Lower leg skin (tissue), 3 donors: ENCODE measurements around the gene GAD2.

Experiments used
- POLR2A ChIP-seq, 2 donors: fragments of 450-650 bp; IDR thresholded peaks; one replicate each; pipeline ENCODE4 v1.6.1; 2016 to 2017; ENCODE audit warnings: antibody characterized with exemption in 2 of 2, mild to moderate bottlenecking in 1 of 2, moderate library complexity in 1 of 2
- TF ChIP-seq, protein P1 (sequence below), 3 donors: fragments of 450-650 bp; IDR thresholded peaks; one replicate each; pipeline ENCODE4 v1.5.1; 2016; ENCODE audit warnings: antibody characterized with exemption in 3 of 3, mild to moderate bottlenecking in 3 of 3, moderate library complexity in 2 of 3

DNA sequence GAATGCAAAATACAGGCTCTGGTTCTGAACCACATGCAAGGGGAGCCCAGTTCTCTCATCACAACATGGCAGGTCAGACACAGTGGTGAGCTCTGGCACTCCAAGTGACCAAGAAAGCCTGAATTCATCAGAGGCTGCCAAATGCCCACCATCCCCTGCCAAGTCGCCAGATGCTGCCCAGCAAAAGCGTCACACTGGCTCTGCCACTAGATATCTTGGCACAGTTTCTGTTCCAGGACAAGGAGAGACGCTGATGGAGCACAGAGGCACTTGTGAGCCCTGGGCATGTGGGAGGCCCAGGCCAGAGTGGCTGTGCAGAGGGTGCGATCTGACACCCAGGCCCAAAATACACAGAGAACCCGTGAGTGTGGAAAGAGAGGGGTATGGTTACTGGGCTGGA lies 57.8 kb downstream of the GAD2 start:
- no peak for TF ChIP-seq POLR2A (IDR thresholded peaks at IDR 0.05)
- TF ChIP-seq, protein P1, sequence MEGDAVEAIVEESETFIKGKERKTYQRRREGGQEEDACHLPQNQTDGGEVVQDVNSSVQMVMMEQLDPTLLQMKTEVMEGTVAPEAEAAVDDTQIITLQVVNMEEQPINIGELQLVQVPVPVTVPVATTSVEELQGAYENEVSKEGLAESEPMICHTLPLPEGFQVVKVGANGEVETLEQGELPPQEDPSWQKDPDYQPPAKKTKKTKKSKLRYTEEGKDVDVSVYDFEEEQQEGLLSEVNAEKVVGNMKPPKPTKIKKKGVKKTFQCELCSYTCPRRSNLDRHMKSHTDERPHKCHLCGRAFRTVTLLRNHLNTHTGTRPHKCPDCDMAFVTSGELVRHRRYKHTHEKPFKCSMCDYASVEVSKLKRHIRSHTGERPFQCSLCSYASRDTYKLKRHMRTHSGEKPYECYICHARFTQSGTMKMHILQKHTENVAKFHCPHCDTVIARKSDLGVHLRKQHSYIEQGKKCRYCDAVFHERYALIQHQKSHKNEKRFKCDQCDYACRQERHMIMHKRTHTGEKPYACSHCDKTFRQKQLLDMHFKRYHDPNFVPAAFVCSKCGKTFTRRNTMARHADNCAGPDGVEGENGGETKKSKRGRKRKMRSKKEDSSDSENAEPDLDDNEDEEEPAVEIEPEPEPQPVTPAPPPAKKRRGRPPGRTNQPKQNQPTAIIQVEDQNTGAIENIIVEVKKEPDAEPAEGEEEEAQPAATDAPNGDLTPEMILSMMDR (IDR thresholded peaks at IDR 0.05), result no peak
